ENCODE results near the gene TMEM240.

Gene TMEM240

DNA sequence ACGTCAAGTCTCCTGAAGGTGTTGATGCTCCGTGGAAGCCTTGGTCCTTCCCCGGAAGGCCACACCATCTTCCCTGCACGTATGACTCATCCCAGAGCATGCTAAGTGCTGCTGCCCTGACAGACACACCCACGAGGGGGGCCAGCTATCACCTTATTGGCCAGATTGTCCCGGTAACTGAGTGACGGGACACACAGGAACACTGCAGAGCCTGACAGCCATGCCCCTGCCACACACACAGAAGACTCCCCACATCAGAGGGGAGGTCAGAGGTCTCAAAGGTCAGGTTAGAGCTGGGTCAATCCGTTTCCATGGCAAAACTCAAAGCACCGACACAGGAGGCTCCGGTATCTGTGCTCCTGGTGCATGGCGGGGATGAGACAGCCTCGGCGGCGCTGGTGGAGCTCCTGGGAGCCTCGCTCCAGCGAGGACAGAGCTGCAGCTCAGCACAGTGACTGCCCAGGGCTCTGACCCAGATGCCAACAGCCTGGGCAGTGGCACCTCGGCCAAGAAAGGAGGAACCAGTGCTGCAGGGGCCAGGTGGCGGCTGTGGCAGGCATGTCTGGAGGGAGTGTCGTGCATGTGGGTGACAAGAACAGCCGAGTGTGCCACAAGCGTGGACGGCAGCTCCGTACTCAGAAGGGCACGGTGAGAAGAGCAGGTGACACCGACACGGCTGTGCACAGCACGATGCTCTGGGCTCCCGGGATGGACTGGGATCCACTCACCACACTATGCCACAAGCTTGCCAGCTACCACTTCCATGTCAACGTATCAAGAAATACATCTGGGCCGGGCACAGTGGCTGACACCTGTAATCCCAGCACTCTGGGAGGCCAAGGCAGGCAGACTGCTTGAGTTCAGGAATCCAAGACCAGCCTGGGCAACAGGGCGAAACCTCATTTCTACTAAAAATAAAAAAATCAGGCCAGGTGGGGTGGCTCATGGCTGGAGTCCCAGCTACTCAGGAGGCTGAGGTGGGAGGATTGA is 14.8 kb upstream of the TMEM240 start:
- TF ChIP-seq, protein P1, sequence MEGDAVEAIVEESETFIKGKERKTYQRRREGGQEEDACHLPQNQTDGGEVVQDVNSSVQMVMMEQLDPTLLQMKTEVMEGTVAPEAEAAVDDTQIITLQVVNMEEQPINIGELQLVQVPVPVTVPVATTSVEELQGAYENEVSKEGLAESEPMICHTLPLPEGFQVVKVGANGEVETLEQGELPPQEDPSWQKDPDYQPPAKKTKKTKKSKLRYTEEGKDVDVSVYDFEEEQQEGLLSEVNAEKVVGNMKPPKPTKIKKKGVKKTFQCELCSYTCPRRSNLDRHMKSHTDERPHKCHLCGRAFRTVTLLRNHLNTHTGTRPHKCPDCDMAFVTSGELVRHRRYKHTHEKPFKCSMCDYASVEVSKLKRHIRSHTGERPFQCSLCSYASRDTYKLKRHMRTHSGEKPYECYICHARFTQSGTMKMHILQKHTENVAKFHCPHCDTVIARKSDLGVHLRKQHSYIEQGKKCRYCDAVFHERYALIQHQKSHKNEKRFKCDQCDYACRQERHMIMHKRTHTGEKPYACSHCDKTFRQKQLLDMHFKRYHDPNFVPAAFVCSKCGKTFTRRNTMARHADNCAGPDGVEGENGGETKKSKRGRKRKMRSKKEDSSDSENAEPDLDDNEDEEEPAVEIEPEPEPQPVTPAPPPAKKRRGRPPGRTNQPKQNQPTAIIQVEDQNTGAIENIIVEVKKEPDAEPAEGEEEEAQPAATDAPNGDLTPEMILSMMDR (conservative IDR thresholded peaks at IDR 0.05): no peak
- no peak overlapping the region for H3K27ac ChIP-seq

DNA sequence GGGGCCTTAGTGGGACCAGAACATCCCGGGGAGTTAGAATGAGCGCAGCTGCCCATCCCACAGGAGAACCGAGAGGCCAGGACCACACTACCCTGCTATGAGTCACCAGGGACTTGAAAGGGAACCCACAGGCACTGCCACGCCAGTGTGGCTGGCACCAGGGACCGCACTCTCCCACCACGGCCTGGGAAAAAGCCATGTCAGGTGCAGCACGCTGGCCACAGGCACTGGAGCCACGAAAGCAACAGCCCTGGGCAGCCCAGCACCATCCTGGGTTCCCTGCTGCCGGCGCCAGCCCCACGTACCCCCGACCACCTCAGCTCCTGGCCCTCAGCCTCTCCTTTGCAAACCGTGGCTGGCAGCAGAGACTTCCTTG is 14.1 kb upstream of the TMEM240 start:
- TF ChIP-seq, protein P1 (conservative IDR thresholded peaks at IDR 0.05): no peak

DNA sequence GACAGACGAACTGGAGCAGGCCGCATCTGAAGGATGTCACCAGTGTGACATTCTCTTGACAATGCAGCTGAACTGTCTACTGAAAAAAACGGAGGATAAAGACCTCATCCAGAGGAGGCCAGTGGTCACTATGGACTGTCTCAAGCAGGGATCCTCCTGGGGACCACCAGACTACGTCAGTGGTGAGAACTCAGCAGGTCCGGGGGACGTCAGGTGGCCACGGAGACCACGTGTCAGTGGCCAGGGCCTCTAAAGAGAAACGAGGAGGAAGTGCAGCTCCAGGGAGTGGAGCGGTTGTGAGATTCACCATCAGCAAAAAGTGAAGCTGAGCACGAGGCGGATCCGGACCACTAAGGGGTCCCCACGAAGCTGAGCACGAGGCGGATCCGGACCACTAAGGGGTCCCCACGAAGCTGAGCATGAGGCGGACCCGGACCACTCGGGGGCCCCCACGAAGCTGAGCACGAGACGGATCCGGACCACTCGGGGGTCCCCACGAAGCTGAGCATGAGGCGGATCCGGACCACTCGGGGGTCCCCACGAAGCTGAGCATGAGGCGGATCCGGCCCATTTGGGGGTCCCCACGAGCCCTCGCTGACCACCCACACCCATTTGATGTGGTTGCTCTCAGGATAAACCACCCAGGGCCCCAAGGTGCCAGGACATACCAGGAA is 13.5 kb upstream of the TMEM240 start:
- TF ChIP-seq, protein P1 (conservative IDR thresholded peaks at IDR 0.05): no peak
- H3K27ac ChIP-seq: no peak overlapping the region

More for the DNA sequence above, 14.1 kb upstream of the TMEM240 start:
- H3K27ac ChIP-seq: no peak overlapping the region

DNA sequence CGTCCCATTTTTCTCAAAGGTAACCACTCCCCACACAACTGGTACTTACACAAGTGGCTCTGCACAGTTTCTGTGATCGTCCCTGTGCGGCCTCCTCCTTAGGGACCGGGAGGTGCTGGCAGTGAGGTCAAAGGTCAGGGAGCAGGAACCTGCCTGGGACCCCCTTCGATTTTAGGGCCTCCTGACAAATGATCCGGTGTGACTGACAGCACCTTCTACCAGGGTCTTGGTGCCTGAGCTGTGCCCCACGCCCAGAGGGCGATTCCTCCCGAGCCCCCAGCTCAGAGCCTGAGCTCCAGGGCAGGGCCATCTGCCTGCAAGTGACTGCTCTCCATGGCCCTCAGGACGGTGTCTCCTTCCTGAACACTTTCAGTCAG is 11.8 kb upstream of the TMEM240 start:
- TF ChIP-seq, protein P1 (conservative IDR thresholded peaks at IDR 0.05): no peak
- H3K27ac ChIP-seq: no peak overlapping the region

DNA sequence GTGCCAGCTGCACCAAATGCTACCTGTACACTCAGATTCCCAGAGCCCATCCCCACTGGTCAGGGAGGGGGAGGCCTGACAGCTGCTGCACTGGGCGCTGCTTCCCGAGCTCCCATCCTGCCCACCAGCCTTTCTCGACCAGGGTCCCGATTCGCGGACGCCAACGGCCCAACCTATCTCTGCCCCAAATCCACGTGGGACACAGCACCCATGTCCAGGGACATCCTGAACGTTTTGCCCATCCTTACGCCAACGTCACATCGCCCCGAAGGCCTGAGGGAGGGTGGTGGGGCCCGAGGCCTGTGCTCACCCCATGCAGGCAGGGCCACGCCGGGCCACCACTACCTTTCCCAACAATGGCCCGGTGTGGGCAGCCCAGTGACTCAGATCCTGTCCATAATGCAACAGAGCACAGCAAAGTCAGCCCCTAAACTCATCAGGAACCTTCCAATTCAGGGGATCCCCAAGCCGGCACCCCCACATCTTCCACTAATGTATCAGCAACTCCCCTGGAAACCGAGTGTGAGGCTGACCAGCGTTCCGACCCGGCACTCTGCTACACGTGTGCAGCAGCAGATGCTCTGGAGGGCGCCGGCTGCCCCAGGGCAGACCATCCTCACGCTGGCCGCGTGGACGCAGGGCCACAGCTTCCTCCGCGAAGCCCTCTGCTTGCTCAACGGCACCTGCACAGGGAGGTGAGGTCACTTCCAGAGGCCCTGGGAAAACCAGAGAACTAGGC is 11.3 kb upstream of the TMEM240 start:
- H3K27ac ChIP-seq: no peak overlapping the region
- TF ChIP-seq, protein P1 (conservative IDR thresholded peaks at IDR 0.05): no peak

DNA sequence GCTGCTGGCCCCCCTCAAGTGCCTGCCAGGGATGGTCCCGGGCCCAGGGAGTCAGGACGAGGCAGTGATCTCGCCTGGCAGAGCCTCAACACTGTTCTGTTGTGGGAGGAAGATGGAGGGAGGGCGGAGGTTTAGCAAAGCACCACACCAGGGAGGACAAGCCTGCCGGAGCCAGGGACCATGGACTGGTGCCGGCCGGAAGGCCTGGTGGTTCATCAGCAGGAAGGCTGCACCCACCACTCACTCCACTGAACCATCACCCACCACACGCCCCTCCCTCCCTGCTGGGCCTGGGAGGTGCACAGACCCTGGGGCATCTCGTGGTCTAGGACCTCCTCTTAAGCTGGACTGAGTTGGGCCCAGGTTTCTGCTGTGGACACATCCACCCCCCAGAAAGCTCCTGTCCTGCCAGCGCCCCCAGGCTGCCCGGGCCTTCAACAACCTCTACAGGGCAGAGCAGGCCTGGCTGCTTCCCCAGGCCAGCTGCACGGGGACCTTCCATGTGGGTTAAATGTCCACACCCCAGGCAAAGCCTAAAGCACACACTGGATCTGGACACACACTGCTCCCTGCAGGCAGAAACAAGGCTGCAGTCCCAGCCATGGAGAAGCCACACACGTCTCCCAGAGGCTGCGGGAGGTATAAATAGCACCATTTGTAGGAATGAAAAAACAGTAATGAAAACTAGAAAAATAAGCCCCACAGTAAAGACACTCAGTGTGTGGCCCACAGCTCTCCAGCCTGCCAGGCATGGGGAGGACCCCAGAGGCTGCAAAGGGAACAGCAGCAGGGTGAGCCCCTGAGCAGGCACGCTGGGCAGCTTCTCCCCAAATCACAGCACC is 10.4 kb upstream of the TMEM240 start:
- 0 out of 2 replicates have a peak overlapping the region, but pooled peaks have one; percentile 15 for H3K27ac ChIP-seq
- TF ChIP-seq, protein P1 (conservative IDR thresholded peaks at IDR 0.05): peak; percentile 41

Data from VCaP (cell line).